KMS-11 (cell line): ENCODE results near the gene PPWD1.
"Not testable (repeated sequence)": the region's sequence is repeated elsewhere in the genome, so short reads cannot be mapped to it uniquely, and the experiment has no call there.

Source experiments
- H2AFZ ChIP-seq: fragments of 200-600 bp; sonication (generic); 2 replicates; pipeline ENCODE4 v1.6.1; 2016; ENCODE audit warnings: antibody characterized with exemption, mixed run types, low read depth
- H3K27ac ChIP-seq: fragments of 200-600 bp; sonication (generic); 2 replicates; pipeline ENCODE4 v1.6.1; 2016; ENCODE audit warnings: mild to moderate bottlenecking, mixed run types
- H3K27me3 ChIP-seq: fragments of 200-600 bp; sonication (generic); 2 replicates; pipeline ENCODE4 v1.6.1; 2017; ENCODE audit warnings: mild to moderate bottlenecking, low read depth, mixed run types, moderate library complexity; ENCODE audit not compliant: insufficient read depth
- H3K36me3 ChIP-seq: fragments of 200-600 bp; sonication (generic); 2 replicates; pipeline ENCODE4 v1.6.1; 2017; ENCODE audit warnings: mild to moderate bottlenecking, mixed run types; ENCODE audit not compliant: insufficient read depth
- H3K4me1 ChIP-seq: fragments of 200-600 bp; sonication (generic); 2 replicates; pipeline ENCODE4 v1.6.1; 2016; ENCODE audit warnings: mild to moderate bottlenecking, low read depth, mixed run types; ENCODE audit not compliant: poor library complexity, severe bottlenecking
- H3K4me2 ChIP-seq: fragments of 200-600 bp; sonication (generic); 2 replicates; pipeline ENCODE4 v1.7.0; 2016; ENCODE audit warnings: mild to moderate bottlenecking, mixed run types
- H3K4me3 ChIP-seq: fragments of 200-600 bp; sonication (generic); IDR thresholded peaks from 2 replicates; pipeline ENCODE4 v1.6.1; 2017; ENCODE audit warnings: low read depth, low read length, mixed read lengths; ENCODE audit not compliant: insufficient read depth
- H3K79me2 ChIP-seq: fragments of 200-600 bp; sonication (generic); 2 replicates; pipeline ENCODE4 v1.6.1; 2016; ENCODE audit warnings: low read depth, mixed run types; ENCODE audit not compliant: insufficient read depth
- H3K9ac ChIP-seq: fragments of 200-600 bp; sonication (generic); 2 replicates; pipeline ENCODE4 v1.6.1; 2016; ENCODE audit warnings: mild to moderate bottlenecking, mixed run types
- H4K20me1 ChIP-seq: fragments of 200-600 bp; sonication (generic); 2 replicates; pipeline ENCODE4 v1.6.1; 2016; ENCODE audit warnings: mild to moderate bottlenecking, mixed run types; ENCODE audit not compliant: insufficient read depth
- CTCF ChIP-seq: fragments of 200-600 bp; sonication (generic); conservative IDR thresholded peaks from 2 replicates; pipeline ENCODE4 v1.6.1; 2017; ENCODE audit warnings: low read depth, mild to moderate bottlenecking, antibody characterized with exemption, low read length, moderate library complexity, mixed read lengths

PPWD1 gene

GRCh38 chr5:65611524-65611923 is 48.4 kb downstream of the PPWD1 start:
- no peaks in the 10 kb centered on the region for H3K36me3 ChIP-seq
- no peaks in the 10 kb centered on the region for H3K79me2 ChIP-seq

GRCh38 chr5:65612298-65612907 is 49.3 kb downstream of the PPWD1 start:
- H2AFZ ChIP-seq, result no peak overlapping the region
- H3K4me2 ChIP-seq, result no peak overlapping the region
- no peak overlapping the region for H3K4me3 ChIP-seq
- no peaks in the 10 kb centered on the region for H3K27me3 ChIP-seq
- H3K36me3 ChIP-seq, result no peaks in the 10 kb centered on the region
- no peaks in the 10 kb centered on the region for H3K4me1 ChIP-seq
- no peaks in the 10 kb centered on the region for H4K20me1 ChIP-seq
- no peak for TF ChIP-seq CTCF
- no peaks in the 10 kb centered on the region for H3K79me2 ChIP-seq
- H3K9ac ChIP-seq, result no peak overlapping the region
- H3K27ac ChIP-seq, result no peak overlapping the region

More at GRCh38 chr5:65611524-65611923, 48.4 kb downstream of the PPWD1 start:
- H3K4me1 ChIP-seq, result no peaks in the 10 kb centered on the region
- H3K27me3 ChIP-seq, result no peaks in the 10 kb centered on the region
- no peak overlapping the region for H3K4me3 ChIP-seq
- H3K4me2 ChIP-seq, result no peak overlapping the region
- H3K9ac ChIP-seq, result no peak overlapping the region
- H2AFZ ChIP-seq, result no peak overlapping the region
- H4K20me1 ChIP-seq, result no peaks in the 10 kb centered on the region
- no peak overlapping the region for H3K27ac ChIP-seq
- TF ChIP-seq CTCF, result no peak

- H3K79me2 ChIP-seq, result peaks cover 37% of the 10 kb centered on the region
- H2AFZ ChIP-seq, result no peak overlapping the region
- H3K36me3 ChIP-seq, result no peaks in the 10 kb centered on the region
- H3K27ac ChIP-seq, result no peak overlapping the region
- no peaks in the 10 kb centered on the region for H4K20me1 ChIP-seq
- H3K9ac ChIP-seq, result no peak overlapping the region
- H3K4me3 ChIP-seq, result no peak overlapping the region
- no peaks in the 10 kb centered on the region for H3K27me3 ChIP-seq
- no peak for TF ChIP-seq CTCF
- H3K4me2 ChIP-seq, result no peak overlapping the region
- H3K4me1 ChIP-seq, result peaks cover 23% of the 10 kb centered on the region
These were observed 56.9 kb downstream of the PPWD1 start for GRCh38 chr5:65620021-65620420.

- not testable (repeated sequence) for H3K27me3 ChIP-seq, H3K9ac ChIP-seq, H4K20me1 ChIP-seq, H2AFZ ChIP-seq, H3K4me3 ChIP-seq, H3K27ac ChIP-seq, H3K36me3 ChIP-seq
- Histone ChIP-seq H3K4me2 (peak overlapping the region; percentile 97; the same call in 1 of the 2 replicates), H3K79me2 (peaks cover 56% of the 10 kb centered on the region), H3K4me1 (peaks cover 31% of the 10 kb centered on the region)
These were observed 58.9 kb downstream of the PPWD1 start for GRCh38 chr5:65621961-65622360.

- Histone ChIP-seq H3K4me2 (peak overlapping the region; percentile 97), H4K20me1 (no peaks in the 10 kb centered on the region), H3K27me3 (no peaks in the 10 kb centered on the region), H3K27ac (peak overlapping the region; percentile 70; the same call in 1 of the 2 replicates), H3K36me3 (no peaks in the 10 kb centered on the region), H3K4me3 (no peak overlapping the region), H3K79me2 (peaks cover 70% of the 10 kb centered on the region), H3K4me1 (peaks cover 31% of the 10 kb centered on the region), H3K9ac (peak overlapping the region; percentile 78; the same call in 1 of the 2 replicates), H2AFZ (peak overlapping the region; percentile 67)
- TF ChIP-seq CTCF, result no peak
These were observed 60.4 kb downstream of the PPWD1 start for GRCh38 chr5:65623482-65623881.
